HG03460 (cell line): ENCODE results near the gene TRAF3.
A peak's percentile ranks its signal among the peaks of the same experiment; 100 is the strongest.

ENCODE experiments used
- ATAC-seq: cut with Tn5 transposase; IDR thresholded peaks from one replicate; pipeline ENCODE4 v1.9.1; 2021; ENCODE audit not compliant: unreplicated experiment

Gene TRAF3

DNA sequence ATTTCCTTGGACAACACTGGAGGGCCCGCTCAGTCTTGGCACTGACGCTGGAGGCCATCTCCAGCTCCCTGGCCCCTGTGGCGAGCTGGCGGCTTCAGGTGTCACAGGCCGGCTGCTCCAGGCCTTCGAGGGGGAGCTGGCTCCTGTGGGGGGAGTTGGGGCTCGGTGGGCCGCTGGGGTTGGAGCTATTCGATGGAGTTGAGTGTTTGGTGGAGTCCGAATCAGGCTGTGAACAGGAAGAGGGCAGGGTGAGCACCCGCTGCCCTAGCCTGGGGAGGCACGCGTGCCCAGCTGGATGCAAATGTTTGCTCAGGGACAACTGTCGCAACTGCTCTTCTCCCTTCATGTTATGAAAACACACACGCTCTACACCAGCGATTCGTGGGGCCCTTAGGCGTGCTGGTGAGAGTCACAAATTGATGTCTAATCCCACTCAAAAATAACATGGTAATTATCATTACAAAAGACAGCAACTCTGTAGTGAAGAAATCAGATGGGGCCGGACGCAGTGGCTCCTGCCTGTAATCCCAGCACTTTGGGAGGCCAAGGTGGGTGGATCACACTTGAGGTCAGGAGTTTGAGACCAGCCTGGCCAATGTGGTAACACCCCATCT lies 156.5 kb downstream of the TRAF3 start:
- ATAC-seq, result no peak

DNA sequence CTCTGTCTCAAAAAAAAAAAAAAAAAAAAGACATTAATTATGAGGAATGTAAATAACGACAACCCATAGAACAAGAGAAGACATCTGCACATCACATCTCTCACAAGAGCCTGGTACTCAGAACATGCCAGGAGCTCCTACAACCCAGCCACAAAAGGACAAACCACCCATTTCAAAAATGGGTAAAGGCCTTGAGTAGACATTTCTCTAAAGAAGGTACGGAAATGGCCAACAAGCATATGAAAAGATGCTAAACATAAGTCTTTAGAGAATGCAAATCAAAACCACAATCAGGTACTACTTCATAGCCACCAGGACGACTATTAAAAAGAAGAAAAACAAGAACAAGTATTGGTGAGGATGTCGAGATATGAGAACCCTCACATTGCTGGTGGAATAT lies 158.5 kb downstream of the TRAF3 start:
- no peak for ATAC-seq

DNA sequence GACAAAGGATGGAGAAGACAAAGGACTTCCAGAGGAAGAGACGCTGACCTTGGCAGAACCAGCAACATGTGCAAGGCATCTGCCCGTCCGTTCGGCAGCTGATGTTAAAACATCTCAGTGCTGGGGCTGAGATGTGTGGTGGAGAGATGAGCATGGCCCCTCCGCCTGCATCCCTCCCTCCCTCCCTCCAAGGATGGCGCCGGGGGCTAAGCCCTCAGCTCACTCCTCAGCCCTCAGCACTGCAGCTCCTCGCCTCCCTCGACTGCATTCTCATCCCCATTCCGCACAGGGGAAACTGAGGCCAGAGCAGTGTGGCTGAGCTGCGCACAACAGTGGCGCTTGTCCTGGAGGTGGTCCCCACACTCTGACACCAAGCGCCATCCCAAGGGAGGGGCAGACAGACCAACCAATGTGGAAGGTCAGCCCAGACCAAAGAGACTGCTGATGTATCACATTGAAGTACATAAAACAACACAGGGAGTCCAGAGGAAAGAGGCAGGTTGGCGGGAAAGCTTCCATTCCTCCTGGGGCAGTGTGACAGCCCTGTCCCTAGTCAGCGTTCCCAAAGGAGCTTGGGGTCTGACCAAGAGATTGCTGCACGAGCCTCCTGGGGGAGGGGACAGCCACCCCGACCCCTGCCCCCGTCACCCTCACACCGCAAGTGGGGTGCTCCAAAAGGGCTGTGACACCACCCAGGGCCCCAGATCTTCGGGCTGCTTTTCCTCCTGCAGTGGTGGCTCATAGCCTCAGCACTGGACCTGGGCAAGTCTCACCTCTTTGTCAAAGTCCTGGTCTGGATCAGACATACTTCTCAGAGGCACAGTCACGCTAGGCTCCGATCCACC lies 160.3 kb downstream of the TRAF3 start:
- no peak for ATAC-seq

DNA sequence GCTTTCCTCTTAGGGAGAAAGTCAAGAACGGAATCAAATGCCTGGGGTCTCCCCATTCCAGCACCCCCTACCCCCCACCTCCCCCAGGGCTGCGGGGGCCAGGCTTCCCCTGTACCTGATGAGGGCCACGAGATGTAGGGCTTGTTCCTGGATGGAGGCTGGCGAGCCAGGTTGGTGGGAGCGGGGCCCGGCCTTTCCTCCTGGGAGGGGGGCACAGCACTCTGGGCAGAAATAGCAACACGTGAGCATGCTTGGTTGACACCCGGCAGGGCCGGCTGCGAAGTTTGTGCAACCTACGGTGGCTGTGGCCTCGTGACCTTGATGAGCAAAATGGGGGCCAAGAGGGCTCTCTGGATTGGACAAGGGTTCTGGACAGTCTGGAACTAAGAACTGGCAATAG lies 160.9 kb downstream of the TRAF3 start:
- no peak for ATAC-seq

DNA sequence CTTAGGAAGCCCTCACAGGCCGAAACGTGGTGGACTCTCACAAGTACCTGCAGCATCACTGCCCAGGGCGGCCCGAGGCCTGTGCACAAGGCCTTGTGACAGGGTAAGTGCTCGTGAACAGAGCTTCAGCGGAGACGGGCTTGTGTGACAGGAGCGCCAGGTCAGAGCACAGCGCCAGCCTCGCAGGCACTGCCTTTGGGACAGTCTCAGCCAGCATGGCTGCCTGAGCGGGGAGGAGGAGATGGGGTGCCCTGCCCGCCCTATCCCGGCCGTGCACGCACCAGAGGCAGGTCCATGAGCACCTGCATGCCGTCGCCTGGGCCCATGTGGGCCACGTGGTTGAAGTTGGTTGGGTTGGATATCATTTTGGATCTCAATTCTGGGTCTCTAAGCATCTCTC lies 162.1 kb downstream of the TRAF3 start:
- no peak for ATAC-seq

DNA sequence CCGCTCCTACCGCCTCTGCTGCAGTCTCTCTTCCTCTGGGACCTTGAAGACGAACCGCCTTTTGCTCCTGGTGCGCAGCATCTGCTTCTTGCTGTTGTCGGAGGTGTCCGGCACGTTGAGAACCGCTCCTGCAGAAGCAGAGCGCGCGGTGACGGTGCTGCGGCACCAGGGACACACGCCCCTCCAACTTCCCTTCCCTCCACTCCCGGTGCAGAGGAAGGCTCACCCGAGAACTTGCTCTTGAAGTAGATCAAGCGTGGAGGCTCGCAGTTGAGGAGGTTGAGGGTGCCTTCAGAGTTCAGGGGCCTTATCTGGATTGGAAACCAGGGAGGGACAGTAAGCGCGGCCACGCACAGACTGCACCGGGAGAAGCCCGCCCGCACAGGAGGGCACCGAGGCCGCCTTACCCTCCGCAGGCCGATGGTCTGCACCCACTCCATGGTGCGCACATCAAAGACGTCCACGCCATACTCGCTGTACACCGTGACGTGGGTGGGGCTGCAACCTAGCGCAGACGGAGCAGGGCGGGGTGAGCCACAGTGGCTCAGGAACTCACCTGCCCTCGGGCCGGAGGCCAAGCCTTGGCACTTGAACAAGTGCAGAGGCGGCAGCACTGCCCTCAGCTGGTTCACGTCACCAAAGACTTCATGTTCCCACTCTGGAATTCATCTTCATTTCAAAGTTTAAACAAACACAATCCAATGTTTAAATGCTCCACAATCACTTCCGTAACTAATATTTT lies 162.7 kb downstream of the TRAF3 start:
- no peak for ATAC-seq

DNA sequence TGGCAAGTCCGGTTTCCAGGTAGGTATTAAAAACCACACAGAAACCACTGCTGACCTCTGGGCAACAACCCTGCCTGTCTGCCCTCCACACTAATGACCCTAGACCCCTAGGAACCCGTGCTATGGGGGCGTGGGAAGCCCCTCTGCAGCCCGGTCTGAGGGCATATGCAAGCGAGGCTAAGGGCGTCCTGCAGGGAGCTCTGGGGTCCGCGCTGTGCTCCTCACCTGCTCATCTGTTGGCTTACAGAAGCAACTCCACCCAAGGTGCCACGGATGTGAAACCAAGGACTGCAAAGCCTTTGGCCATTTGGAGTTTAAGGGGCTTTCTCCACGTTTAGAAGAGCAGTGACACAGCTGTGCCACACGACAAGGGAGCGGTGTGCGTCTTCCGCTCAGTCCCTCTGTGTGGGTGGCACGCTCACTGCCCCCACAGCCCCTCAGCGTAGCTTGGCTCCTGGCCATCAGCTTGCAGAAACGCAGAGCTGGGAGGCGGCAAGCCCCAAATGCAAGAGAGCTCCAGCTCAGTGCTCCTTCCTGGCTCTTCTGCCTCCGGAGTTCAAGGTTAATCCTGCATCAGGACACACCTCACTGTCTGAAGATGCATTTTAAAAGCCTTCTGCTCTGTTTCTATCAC lies 163.6 kb downstream of the TRAF3 start:
- no peak for ATAC-seq

DNA sequence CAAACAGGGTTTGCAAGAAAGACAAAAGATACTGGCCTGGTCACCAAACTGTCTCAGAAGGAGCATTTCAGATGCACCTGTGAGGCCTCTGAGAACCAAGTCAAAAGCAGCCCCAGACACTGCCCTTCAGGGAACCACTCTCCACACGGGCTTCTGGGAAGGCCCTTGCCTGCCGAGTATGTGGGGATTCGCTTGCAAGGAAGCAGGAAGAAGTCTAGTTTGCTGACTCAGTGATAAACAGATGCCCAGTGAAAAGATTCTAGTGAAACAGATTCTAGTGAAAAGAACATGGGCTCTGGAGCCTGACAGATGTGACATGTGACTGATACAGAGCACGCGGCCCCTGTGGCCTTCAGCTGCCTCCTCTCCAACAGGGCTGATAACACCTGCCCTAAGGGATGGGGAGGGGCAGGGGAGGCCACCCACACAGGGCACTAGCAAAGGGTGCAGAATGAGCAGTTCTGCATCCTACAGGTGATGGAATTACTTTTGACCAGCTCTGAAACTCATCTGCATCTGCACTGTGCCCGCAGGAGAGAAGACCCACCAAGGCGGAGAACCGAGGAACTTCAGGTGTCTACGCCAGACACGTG lies 164.3 kb downstream of the TRAF3 start:
- ATAC-seq, result no peak

DNA sequence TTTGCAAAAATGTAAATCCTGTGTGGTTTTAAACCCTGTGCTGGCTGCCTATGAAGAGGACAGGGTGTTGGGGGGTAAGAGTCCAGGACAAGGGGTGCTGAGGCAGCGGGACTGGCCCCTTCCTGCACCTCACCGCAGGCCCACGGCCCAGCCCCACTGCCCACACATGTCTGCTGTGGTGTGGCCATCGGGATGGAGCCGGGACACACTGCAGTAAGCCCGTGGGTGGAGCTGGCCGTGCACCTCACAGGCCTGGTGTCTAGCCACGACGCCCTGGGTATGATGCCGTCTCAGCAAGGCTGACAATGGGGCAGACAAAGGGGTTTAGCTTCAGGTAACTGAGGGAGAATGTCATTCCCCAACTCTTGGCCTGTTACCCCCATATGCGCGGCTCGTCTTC lies 164.8 kb downstream of the TRAF3 start:
- no peak for ATAC-seq

DNA sequence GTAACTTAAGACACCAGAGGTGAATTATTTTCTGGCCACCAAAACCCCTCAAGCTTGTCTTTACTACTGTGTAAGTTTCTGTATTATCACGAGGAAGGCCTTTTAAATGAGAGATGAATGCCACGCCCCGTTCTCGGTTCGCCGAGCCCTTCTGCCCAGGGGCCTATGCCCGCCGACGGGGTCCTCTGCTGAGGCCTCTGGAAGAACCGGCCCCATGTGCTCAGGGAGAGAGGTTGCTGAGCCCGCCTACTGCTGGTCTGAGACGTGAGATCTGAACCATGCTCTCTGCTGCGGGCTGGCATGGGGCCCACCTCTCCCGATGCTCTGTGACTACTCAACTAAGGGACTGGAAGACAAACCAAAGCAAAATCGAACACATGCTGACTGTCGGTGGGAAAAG lies 166.2 kb downstream of the TRAF3 start:
- no peak for ATAC-seq

DNA sequence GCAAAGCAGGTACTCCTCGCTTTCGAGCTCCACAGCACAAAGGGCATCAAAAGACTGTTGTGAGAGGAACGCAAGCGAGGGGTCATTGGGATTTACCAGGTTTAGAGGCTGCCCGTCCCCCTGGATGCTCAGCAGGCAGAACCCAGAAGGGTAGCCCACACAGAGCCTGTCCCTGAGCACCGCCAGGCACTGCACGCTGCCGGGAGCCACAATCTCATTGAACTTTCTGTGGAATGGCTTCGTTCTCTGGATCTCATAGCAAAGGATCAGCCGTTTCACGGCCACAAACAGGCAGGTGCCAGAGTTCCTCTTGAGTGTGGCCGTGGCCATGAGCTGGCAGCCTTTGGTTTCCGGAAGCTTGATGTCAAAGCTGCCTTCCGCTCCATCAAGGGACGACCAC lies 166.7 kb downstream of the TRAF3 start:
- ATAC-seq, result no peak

DNA sequence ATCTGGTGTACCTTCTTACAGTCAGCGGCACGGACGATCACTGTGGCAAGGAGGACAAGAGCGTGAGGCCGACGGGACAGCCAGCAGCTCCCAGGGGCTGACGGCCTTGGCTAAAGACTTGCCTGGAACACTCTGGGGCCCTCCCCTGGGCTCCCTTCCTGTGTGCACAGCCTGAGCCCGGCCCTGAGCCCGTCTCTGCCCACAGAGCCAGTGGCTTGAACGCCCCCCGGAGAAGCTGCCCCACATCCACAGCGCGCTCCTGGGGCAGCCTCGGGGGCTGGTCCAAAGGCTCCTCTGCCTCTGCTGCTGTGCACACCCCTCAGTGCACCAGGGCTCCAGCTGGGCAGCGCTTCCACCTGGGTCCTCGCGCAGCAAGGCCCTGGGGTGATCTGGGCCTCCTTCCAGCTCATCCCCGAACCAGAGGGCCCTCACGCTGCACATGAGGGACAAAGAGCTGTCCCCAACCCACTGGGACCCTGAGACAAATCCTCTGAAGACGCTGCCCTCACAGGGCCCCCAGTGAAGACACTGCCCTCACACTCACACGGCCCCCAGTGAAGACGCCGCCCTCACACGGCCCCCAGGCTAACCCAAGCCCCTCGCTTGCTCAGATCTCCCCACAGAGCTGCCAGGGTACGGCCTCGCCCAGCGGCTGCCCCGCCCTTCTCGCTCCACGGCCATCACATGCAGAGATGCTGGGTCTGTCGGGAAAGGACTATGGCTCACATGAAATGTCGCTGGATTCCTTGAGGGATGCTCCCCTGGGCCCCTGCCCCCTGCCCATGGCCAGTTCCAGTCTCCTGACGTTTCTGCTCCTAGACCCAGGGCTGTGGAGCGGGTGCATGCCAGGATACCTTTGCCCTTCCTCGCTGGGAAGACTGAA lies 167.4 kb downstream of the TRAF3 start:
- ATAC-seq, result no peak

DNA sequence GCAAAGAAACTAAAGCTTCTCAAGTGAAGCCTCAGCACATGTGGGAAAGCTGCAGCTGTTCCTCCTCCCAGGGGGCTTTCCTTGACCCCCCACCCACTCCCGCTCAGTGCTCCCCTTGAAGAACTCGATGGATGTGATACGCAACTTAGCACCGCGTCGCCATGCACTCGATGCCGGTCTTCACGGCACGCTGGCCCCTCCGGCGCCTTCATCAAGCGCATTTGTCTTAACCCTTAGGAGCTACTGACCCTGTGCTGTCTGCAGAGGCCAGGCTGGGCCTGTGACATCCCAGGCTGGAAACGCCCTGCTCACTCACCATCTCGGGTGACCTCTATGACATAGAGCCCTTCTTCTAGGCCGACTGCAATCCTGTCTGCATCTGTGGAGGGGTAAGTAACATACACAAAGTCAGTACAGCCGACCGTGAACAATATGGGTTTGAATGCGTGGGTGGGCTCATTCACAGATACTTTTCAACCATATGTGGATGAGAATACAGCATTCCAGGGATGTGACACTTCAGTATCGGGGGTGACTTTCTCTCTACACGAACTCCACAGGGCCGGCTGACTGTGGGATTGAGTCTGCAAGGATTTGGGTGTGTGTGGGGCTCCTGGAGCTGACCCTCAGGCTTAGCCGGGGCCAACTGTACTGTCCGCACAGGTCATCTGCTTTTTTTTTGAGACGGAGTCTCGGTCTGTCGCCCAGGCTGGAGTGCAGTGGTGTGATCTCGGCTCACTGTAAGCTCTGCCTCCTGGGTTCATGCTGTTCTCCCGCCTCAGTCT lies 168.3 kb downstream of the TRAF3 start:
- ATAC-seq, result no peak

DNA sequence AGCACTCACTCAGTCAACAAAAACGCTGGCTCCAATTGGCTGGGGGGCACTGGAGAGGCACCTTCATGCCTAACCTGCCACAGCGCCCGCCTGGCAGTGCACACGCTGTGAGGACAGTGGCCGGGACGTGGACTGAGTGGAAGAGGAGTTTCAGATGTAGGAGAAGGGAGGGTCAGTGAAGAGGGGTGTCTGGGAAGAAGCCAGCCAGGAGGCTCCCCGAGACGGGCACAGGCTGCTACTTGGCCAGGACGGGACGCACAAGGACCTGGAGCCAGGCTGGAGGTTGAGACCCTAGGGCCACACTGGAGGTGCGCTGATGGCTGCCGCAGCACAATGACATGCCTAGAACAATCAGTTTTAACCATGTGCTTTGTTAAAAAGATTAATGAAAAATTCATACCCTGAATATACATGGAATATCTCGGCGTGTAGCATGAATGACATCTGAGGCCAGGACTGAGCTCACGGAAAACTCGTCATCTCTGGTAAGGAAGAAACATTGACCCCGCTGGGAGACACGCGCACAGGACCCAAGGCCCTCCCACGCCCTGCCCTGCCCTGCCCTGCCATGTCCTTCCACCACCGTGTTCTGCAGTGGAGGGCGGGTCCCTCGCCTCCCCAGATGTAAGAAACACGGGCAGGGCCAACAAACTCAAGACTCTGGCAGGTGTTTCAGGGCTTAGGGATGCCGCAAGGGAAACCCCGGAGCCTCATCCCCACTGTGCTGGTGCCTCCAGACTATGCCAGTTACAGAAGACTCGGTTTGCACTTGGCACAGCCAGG lies 170.3 kb downstream of the TRAF3 start:
- no peak for ATAC-seq

DNA sequence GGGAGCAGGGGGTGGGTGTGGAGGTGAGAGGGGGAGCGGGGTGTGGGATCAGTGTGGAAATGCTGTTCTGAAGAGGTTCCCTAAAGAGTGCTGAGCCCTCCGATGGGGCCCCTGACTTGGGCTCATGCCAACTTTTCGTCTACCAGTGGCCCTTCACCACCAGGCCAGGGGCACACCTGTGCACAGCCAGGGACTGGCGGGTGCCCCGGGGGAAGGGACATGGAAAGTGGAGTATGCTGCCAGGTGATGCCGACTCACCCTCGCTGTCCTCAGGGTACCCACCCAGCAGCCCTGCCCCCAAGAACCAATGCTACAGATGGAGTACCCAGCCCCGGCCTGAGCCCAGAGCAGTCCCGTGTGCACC lies 171.4 kb downstream of the TRAF3 start:
- no peak for ATAC-seq

DNA sequence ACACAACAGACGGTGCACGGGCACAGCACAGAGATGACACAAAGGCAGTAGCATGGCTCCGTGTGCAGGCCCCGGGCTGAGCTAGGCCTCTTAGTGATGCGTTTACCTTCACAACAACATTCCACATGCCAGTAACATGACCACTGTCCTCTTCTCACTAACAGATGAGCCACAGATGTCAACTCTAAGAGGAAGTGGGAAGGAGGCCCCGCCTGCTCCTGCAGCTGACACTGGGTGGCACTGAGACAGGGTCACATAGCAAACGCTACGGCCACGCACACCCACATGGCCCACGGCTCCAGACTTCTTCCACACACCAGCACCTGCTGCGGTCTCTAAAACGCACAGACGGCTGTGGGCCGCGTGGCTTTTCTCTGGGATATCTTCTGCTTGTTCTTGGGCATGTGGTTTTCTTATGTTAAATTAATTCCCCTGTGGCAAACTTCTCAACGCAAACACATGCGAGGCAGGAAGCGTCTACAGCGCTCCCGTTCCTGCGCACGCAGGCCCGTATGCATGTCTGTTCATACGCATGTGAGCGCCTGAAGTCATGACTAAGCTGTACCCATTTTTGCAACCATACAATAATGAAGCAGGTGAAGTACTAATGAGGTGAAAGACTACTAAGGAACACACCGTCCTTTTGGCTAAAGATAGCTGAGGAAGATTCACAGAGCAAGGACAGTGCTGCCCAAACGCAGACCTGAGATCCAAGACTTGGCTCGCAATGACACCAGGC lies 172.0 kb downstream of the TRAF3 start:
- peak; percentile 75 for ATAC-seq

DNA sequence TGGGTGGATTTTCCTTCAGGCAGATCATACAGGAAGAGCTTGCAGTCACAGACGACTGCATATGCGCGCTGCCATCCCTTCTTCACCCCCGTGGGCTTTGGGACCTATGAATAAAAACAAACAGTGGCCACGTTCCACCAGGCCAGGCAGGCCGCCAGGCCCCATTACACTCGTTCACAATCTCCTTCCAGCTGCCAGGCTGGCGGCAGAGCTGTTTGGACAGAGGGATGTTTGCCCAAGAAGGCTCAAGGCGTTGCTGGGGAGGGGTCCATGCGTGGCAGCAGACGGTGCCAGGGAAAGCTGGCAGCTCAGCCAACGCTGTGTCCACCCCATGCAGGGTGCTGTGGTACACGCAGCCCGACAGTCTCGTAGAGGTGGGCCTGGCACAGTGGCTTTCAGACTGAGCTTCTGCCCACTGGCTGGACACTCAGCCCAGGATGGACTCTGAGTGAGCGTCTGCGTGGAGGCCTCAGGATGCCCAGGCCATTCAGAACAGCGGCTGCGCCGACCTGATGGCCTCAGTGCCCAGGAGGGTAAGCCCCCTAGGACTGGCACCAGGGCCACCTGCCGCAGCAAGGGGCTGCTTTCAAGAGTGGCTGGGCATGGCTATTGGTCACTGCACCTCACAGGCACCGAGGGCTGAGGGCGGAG lies 172.7 kb downstream of the TRAF3 start:
- no peak for ATAC-seq

DNA sequence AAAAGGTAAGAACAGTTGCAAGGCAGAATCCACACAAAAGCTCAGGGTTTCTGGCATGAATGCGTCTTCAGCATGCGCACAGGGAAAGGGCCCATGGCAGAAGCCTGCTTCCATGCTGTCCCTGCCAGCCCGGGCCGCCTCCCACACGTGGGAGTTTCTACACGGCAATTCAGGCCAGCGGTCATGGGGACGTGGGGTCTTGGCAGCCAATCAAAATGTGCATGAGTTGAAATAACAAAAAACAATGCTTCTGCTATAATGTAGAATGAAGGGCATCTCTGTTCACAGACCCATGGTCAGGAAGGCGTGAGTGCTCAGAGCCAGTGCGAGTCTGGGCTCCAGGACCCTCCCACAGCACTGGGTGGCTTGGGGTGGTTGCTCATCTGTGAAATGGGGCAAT lies 173.8 kb downstream of the TRAF3 start:
- no peak for ATAC-seq
